Stimulated activated CD8-positive, alpha-beta memory T cell treated with anti-CD3 and anti-CD28 coated beads, Interleukin-7, amount 100 ng/mL, for 24 hours (primary cell): ENCODE data around the gene TMEFF2.

Experiments used
- DNase-seq: peaks from one replicate; pipeline ENCODE4 v3.0.0-alpha.2; 2020; ENCODE audit warnings: low read depth

TMEFF2 gene

DNA sequence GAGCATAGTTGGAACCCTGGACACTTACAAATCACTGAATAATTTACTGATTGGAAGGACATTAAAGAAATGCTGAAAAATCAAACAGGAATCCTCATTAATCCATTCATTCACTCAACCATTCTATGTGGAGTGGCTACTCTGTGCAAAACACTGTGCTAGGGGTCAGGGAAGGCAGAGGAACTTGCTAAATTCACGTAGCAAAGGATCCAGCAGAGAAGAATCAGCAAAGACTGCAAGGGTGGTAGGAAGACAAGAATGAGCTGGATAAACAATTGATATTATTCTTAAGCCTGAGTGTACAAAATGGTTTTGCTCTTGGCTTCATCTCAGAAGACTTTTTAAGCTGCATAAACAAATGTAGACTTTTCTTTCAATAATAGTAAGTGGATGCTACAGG, 183.5 kb downstream of the TMEFF2 start:
- no peak for DNase-seq

DNA sequence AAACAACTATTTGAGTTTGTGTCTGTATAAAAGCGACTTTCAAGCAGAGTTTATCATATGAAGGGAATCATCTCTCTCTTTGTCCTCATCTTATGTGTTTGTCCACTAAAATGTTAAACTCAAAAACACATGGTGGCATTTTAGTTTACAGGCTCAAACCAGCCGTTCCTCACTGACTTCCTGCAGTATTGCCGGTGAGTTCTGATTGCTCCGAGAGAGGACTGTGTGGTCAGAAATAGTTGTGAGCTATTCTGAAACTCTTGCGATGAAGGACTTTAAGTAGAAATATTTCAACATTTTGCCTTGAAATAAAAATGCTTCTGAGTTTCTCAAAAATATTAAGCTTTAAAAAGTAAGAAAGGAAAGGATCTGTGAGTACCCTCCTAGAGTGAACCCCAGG, 184.7 kb downstream of the TMEFF2 start:
- DNase-seq: no peak

DNA sequence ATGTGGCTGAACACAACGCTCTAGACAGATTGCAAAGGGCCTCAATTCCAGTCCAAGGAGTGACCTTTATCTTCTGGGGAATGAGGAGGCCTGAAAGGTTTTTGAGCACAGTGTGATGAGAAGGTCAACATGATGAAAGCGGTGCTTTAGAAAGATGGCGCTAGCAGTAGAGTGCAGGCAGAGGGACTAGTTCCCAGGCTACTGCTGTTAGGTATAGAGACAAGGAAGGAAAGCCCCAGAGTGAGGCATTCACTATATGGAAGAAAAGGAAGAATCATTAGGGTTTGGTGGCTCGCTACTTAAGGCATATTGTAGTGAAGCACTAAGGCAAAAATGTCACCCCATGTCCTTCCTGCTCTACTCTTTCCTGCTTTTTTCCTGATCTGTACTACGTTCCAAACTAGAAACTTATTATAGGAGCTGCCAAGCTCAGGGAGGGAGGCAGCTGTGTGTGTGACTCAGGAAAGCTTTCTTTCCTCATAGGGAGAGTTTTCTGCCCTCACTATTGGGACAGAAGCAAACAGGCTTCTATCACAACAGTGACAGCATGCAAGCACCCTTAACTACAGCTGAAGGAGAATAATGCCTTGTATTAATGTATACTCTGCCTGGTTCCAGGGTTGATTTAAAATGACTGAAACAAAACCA, 187.0 kb downstream of the TMEFF2 start:
- no peak for DNase-seq

DNA sequence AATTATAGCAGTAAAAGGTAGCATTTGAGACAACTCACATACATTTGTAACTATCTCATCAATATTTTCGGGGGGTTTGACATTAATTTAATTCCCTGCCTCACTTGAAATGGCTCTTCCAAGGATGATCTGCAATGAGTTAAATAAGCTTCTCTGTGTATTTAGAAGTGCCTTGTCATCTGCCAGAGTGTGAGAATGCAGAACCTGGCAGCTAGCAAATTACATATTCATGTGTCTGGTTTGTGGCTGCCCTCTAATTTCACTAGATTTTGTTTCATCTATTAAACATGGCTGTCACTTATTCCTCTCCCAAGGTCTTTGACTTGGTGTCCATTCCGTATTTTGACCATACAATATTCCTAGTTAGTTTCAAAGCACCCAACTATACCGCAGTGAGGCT, 189.5 kb downstream of the TMEFF2 start:
- DNase-seq: no peak

DNA sequence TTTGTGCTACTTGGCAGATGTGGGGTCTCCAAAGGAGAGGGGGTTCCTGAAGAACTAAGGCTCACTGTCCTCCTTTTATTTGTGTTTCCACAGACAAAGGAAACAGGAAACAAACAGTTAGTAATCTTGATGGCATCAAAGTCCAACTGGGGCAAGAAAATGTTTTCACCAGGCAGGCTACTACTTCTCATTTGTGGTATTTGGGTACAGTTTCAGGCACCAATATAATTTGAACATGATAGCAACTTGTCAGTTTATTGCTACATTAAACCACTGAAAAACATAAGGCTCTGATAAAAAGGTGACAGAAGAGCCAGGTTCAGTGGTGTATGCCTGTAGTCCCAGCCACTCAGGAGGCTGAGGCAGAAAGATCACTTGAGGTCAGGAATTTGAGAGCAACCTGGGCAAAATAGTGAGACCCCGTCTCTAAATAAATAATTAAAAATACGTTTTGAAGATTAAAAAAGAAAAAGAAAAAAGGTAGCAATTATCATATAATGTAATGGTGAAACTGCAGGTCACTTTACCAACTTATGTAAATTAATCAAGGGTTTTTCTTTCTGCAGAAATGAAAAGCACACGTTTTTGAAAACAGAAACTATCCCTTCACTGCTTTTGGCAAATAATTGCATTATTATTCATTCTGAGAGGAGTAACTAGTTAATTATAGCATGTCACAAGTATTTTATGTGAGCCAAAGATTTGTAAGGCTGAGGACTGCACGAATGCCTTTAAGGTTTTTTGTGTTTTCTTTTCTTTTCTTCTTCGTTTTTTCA, 190.4 kb downstream of the TMEFF2 start:
- DNase-seq: no peak

DNA sequence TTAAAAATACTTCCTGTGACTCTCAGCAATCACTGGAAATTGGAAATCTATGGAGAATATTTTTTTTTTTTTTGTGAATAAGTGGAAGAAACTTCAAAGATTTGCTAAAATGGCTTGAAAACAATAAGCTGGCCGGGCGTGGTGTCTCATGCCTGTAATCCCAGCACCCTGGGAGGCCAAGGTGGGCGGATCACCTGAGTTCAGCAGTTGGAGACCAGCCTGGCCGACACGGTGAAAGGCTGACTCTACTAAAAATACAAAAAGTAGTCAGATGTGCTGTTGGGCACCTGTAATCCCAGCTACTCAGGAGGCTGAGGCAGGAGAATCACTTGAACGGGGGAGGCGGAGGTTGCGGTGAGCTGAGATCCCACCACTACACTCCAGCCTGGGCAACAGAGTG, 192.3 kb downstream of the TMEFF2 start:
- no peak for DNase-seq

DNA sequence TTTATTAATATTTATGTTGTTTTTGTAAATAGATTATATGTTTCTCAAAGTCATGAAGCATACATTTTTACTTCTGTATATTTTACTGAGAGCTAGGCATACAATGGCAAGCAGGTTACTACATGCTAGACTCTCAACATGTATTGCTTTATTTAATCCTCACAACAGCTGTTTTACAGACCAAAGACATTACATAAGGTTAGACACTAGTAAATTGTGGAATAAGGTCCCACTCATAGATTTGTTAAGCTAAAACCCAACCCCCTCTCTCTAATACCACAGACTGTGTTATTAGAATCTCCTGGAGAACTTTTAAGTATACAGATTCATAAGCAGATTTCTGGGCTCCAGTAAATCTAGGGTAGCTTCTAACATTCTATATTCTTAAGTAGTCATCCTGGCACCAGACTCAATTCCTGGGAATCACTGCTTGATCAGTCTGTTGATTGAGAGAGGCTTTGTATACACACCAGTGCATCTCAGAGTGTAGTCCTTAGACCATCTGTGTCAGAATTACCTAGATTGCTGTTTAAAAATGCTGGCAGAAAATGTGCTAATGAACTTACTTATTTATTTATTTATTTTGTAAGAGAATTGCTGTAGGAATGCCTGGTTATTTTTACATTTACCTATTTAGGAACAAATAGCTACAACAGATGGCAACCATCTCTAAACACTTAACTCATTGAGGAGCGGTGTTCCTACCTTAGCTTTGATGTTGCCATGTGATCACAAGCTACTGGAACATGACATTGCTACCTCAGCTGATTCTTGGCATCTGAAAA, 194.3 kb downstream of the TMEFF2 start:
- no peak for DNase-seq

DNA sequence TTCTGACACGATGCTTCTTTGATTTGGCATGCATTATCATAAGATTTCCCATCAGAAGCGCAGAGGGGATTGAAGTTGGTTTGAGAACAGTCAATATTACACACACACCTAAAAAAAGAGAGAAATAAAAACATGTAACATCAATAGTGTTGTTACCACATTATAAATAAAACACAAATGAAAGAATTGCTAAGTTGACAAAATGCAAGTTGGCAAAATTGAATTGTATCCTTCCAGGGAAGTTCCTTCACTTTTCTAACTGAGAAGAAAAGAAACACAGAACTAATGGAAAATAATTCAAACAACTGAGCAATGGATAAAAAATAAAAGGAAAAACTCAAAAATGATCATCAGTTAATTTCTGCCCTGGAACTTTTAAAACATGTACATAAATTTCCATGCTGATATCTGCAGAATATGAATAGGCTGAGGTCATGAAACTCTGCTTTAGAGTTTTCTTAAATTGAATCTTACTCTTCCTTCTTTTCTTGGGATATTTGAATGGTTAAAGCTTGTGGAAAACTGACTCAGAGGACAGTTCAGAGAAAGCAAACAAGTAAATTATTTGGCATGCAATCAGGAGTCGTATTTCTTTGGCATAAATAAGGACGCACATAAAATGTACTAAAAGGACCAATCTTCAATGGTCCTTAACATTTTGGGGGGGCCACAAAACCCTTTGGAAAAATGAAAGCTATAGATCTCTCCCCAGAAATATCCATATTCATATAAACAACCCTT, 195.5 kb downstream of the TMEFF2 start:
- no peak for DNase-seq

DNA sequence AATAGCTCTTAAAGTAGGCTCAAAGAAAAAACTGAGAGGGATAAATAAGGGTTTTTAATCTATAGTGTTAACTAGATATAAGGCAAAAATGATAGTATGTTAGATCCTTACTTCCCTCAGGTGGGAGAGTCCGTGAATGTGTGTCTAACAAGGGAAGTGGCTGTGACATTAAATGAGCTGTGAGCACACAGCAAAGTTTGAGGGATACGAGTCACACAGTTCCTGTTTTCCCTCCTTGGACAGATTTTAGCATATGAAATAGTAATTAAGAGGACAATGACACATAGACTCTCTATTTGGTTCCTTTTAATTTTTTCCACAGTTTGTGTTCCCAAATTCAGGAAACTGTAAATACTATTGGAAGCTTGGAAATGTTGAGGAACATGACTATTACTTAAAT, 199.4 kb downstream of the TMEFF2 start:
- DNase-seq: no peak

DNA sequence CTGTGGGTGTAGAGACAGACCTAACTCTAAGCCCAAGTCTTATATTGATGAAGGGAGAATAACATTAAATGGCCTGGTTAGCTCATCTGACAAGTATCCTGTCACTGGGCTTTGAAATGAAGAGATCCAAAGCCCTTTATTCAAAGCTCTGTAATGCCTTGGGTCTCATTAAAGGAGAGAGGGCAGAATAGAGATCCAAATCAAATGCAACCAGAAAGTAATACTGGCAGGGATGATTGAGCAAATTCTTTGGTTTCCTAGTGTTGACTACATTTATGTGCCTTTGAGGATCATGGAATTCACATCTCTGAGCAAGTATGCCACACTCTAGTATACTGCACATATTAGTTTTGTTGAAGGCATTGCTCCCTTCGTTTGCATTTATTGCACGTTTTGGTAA, 200.0 kb downstream of the TMEFF2 start:
- DNase-seq: no peak

DNA sequence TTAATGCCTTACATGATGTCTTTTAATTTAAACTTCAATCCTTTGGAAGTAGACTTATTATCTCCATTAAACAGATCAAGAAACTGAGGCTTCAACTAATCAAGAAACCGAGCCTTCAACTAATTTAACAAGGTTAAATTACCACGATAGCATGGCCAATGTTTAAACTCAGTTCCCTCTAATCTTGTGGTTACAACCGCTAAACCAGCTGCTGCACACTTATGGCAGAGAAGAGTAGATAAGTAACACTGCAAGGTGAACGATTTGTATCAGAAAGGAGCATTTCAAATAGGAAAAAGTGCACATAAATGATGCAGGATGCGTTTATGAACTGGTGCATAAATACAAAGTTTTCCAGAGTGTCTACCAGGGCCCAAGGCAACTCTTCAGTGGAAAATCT, 203.3 kb downstream of the TMEFF2 start:
- no peak for DNase-seq

DNA sequence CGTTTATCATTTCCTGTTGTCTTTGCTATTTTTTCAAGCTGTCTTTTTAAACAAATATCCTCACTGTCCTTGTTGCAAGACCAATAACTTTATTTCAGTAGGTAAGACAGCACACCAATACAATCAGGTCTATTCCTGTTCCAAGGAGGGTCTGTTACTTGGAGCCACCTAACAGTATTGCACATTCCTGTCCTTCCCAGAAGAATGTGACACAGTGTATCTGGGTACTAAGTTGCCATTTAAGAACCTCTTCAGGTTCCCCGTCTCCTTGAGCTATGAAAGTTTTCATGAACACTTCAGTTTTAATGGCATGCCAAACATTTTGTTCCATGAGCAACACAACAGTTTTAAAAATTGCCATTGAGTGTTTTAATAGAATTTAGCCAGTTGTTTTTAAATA, 209.0 kb downstream of the TMEFF2 start:
- DNase-seq: no peak

DNA sequence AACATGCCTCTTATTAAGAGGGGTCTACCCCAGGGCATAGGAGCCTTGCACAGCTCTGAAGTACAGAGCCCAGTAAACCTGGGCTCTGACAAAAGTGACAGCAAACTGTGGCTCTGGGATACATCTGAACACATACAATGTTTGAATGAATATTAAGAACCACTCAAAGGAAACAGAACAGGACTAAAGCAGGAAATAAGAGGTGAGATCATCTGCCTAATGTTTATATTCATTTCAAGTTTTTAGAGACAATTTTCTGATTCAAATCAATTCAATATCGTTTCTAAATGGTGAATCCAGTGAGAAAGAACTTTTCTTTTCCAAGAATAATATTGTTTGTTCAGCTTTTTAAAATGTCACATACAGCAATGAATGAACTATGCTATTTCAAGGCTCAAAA, 211.1 kb downstream of the TMEFF2 start:
- DNase-seq: no peak

DNA sequence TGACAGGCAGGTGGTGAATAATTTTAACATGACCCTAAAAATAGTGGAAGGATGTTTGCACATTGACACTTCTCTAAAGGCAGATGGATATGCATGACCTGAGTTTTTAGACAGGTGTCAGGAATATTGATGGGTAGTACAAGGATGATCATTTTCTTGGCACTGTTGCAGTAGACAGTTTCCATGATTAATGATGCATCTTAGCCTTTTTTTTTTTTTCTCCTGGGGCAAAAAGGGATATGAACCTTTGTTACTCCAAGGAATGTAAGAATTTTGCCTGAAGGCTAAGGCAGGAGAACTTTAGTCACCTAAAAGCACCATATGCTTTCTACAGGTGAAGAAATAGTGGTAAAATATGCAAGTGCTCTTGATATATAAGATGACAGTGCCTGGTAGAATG, 211.5 kb downstream of the TMEFF2 start:
- DNase-seq: no peak

DNA sequence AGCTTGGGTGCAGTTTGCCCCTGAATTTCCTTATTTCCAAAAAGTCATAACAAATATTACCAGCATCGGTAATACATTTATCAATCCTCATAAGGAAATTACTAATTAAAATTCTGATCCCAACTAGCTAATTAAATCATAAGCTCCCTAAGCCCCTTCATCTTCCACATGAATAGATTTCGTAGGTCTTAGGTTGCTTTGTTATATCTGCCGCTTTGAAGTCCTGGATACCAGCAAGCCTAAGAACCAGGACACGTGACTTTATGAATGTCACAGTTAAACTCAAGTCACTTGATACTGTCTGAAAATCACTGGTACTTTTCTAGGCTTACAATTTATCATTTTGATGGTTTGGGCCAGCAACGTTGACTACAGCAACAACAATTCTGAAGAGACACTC, 213.0 kb downstream of the TMEFF2 start:
- no peak for DNase-seq

DNA sequence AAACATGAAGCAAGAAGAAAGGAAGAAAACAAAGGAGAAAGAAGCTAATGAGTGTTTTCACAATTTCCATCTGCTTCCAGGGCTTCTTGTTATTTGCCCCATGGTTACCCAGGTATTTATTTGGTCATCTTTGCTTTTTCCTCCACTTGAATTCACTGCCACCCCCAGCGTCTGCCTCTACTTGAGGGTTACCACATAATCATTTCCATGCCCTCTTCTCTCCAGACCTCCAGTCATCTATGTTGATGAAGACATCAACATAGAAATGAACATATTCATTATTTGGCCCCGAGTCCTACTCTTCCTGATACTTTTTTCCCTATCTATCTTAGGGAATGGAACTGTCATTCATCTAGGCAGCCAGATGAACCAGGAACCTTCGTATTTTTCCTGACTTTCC, 214.2 kb downstream of the TMEFF2 start:
- DNase-seq: no peak

DNA sequence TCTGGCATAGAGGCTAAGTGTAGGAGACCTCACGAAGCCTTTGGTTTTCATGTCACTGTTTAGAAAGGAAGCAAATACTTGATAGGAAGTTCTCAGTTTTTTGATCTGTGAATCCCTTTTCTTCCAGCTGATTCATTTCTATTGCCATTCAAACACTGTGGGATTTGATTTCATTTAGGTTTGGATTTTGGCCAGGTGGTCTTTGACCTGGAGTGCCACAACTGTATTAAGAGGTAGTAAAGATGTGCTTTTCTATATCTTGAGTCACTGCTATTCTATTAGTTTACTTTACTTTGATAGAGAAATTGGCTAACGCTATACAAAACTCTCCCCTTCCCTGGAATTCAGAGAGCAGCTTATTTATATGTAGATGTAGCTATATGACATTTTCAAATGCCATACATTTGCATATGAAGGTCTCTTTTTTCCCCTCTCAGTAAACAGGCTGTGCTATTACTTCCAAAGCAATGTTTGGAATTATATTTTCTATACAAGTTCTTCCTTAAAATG, 215.5 kb downstream of the TMEFF2 start:
- no peak for DNase-seq

DNA sequence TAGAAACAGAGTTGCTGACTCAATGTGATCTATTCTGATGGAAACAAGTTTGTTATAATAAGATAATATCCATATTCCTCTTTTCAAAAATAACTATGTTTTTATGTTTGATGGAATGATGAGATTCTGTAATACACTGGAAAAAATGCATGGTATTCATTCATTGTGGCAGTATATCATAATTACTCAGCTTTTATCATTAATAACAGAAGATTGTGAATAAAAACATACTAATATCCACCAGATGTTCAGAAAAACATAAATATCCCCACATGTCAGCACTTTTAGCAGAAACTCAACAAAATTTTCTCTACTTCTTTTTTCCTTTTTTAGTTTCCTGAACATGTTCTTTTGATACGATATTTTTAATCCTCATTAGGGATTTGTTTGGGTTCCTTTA, 217.0 kb downstream of the TMEFF2 start:
- DNase-seq: no peak

DNA sequence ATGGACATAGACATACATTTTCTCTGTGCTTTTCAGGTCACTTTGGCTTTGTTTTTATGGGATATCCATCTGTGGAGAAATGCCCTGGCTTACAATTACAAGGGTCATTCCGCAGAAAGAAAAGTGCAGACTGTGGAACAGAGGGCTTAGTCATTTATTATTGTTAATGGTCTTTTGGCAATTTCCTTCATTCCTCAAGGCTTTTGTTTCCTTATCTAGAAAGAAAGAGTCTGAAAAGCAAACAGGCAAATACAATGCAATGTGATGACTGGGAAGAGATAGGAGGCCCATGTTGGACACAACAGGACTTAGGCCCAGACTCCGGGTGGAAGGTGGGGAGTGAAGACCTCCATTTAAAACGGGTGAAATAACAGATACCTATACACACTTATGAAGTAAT, 218.3 kb downstream of the TMEFF2 start:
- DNase-seq: no peak

DNA sequence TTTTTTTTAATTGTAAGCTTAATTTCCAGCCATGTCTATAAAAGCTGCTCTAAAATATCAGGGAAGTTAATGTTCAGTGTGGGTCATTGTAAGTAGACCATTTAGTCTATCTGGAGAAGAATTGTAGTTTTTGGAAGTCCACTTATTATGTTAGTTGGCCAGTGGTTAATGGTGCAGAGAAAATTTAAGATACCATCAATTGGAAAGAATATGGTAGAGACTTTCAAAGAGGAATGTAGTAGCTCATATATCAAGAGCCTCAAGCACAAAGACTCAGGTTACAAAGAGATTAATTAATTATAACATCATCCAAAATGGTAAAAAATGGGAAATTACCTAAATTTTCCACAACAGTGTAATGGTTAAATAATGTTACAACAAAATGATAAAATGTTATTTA, 220.1 kb downstream of the TMEFF2 start:
- no peak for DNase-seq

DNA sequence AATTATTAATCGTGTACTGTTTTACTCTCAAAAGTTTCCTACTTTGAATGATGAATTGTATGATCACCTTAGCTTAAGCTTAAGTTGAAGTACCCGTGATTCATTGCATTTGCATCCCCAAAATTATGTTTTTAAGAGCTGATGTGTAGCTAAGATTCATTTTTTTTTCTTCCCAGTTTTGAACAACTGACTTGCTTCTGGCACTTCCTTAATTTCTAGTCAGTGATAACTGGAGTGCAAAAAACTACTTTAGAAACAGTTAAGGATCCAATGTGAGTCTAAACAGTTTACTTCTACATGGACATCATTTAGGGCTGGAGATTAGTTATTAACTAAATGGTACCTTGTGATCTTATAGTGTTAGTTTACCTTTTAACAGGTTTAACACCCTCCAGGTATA, 223.9 kb downstream of the TMEFF2 start:
- DNase-seq: no peak

DNA sequence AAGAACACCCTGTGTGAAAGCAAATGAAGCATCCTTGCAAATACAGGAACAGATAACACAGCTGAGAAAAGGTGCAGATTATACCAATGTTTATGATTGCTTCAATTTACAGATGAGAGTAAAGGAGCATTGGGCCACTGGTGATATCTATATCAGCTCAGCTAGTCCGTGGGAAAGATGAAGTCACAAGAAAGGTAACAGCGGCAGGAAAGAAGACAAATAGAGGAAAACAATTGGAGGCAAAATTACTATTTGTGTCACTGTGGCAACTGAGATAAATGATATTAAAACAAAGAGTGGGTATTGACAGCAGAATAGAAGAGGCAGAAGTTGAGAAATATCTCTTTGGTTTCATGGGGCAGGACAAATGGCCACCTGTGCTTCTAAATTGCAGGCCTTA, 226.6 kb downstream of the TMEFF2 start:
- DNase-seq: no peak
